NCI-H345 treated with DMSO at 0.1 percent for 48 hours (cell line): ENCODE measurements around the gene MIA2.

Experiments used
- DNase-seq: peaks from one replicate; lab custom pipeline; 2025; ENCODE audit not compliant: unreplicated experiment; lab: John Stamatoyannopoulos, UW

Gene MIA2

GRCh38 chr14:39383026-39383660 lies 149.4 kb downstream of the MIA2 start:
- DNase-seq, result no peak

GRCh38 chr14:39383741-39384140 lies 150.0 kb downstream of the MIA2 start:
- no peak for DNase-seq

DNA sequence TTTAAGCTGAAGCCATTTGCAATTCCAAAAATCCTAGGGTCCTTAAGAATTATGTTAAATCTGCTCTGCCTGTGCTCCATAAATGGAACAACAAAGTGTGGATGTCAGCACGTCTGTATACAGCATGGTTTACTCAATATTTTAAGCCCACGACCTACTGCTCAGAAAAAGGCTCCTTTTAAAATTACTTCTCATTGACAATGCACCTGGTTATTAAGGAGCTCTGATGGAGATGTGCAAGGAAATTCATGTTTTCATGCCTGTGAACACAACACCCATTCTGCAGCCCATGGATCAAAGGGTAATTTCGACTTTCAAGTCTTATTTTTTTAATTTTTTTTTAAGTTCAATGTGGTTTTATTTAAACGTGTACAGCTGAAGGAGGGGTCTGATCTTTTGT lies 150.5 kb downstream of the MIA2 start:
- no peak for DNase-seq

- DNase-seq, result no peak
These were observed 159.6 kb downstream of the MIA2 start for GRCh38 chr14:39393289-39393688.

GRCh38 chr14:39395555-39396254 lies 162.0 kb downstream of the MIA2 start:
- no peak for DNase-seq

GRCh38 chr14:39396448-39396847 lies 162.7 kb downstream of the MIA2 start:
- no peak for DNase-seq

- no peak for DNase-seq
These were observed 164.7 kb downstream of the MIA2 start for GRCh38 chr14:39398382-39398781.

DNA sequence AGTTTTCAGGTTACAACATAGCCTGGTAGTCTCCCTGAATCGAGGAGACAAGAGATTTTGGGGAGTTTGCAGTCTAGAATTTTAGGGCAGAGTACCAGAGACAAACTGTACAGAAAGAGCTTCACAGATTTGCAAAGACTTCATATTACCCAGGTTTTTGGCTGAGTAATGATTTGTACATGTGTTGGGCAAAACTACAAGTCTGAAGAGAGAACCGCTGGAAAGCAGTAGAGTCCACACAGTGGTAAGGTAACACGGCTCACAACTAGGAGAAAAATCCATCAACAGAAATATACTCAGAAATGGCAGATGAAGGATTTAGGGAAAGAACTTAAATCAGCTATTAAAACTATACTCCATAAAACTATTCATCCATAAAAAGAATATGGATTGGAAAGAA lies 172.8 kb downstream of the MIA2 start:
- no peak for DNase-seq

- DNase-seq, result no peak
These were observed 182.4 kb downstream of the MIA2 start for GRCh38 chr14:39416072-39416471.

- peak; percentile 12 for DNase-seq
These were observed 183.3 kb downstream of the MIA2 start for GRCh38 chr14:39417014-39417413.

DNA sequence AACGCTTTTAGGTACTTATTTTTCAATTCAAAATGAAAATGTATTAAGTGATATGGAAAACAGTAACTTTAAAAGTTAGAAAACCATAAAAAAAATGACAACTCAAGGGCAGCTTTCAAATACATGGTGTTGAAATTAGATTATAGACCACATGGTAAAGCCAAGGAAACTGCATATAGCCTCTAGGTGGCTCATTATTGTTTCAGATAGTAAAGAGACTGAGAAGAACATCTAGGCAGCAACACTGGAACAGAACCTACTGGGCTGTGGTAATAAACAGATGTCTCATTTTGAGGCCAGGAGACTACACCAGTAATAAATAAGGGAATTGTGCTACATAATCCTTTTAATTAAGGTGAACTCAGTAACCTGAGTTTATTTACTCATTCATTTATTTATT lies 185.6 kb downstream of the MIA2 start:
- no peak for DNase-seq

DNA sequence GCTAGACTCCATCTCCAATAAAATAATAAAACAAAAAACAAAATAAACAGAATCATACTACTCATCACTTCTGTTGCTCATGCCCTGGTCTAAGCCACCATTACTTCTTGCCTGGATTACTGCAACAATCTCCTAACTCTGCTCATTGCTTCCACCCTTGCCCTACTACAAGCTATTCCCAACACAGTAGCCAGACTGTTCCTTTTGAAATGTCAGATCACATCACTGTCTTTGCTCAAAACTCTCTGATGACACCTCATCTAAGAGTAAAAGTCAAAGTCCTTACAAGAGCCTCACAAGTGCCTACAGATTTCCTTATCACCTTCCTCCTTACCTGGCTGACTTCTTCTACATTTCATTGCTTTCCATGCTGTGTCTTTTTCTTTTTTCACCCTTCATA lies 188.5 kb downstream of the MIA2 start:
- DNase-seq, result no peak

GRCh38 chr14:39423793-39424192 lies 190.1 kb downstream of the MIA2 start:
- no peak for DNase-seq

- no peak for DNase-seq
These were observed 192.2 kb downstream of the MIA2 start for GRCh38 chr14:39425947-39426346.

DNA sequence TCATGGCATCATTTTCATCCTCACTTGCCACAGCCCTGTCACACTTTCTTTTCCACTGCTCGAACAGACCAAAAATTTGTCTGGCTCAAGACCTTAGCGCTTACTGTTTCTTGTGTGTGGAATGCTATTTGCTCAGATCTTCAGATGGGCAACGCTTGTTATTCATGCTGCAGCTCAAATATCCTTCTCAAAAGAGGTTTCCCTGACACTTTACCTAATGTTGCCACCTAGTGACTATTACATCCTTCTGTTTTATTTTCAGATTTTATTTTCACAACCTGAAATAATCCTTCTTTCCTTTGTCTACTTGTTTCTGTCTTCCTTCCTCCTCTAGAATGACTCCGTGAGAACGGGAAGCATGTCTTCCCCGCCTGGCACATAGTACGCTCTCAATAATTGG lies 192.9 kb downstream of the MIA2 start:
- DNase-seq, result no peak

DNA sequence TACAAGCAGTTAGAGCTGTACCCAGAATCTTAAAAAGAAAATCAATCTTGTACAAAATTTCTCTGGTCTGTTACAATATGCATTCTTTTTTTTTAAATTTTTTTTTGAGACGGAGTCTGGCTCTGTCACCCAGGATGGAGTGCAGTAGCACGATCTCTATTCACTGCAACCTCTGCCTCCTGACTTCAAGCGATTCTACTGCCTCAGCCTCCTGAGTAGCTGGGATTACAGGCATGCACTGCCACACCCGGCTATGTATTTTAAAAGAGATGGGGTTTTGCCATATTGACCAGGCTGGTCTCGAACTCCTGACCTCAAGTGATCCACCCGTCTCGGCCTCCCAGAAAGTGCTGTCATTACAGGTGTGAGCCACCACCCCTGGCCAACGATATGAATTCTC lies 194.4 kb downstream of the MIA2 start:
- DNase-seq, result no peak

- DNase-seq, result no peak
These were observed 197.2 kb downstream of the MIA2 start for GRCh38 chr14:39430762-39431415.

- no peak for DNase-seq
These were observed 197.9 kb downstream of the MIA2 start for GRCh38 chr14:39431416-39432178.

- peak; percentile 93 for DNase-seq
These were observed 198.5 kb downstream of the MIA2 start, which contains the start of gene FBXO33 for GRCh38 chr14:39432179-39432618. FBXO33 (minus strand) TSS chr14:39432433; CDS start chr14:39432162, 271 bp downstream.

DNA sequence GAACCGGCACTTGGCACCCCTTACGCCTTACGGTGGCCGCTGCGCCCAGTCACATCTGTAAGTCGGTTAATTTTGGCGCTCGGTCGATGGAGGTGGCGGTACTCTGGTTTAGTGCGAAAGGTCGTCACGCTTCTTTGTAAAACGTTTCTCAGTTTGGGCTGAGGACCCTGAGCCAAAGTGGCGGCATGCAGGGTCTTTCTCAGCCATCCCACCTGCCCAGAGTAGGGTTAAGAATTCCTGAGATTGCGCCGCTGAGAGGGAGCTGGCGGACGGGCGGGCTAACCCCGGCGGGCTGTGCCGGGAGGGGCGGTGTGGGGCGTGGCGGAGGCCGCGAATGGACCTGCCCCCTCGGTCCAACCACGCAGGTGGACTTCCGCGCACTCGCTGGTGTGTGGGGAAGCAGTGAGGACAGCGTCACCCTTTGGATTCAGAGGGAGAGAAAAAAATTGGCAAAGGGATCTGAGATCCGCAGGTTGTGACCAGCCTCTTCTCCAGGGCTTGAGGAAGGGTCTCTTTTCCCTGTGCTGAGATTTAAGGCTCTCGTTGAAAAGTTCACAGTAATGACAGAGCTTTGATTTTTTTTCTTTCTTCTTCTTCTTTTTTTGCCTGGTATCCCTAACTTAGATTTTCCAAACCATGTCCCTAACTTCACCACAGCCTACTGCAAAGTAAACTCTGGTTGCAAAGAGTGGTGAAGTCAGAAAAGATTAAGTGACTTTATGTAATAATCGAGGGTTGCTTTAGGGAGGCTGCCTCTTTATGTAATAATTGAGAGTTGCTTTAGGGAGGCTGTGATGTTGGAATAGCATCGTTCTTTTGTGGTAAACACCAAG lies 199.1 kb downstream of the MIA2 start:
- peak; percentile 89 for DNase-seq

DNA sequence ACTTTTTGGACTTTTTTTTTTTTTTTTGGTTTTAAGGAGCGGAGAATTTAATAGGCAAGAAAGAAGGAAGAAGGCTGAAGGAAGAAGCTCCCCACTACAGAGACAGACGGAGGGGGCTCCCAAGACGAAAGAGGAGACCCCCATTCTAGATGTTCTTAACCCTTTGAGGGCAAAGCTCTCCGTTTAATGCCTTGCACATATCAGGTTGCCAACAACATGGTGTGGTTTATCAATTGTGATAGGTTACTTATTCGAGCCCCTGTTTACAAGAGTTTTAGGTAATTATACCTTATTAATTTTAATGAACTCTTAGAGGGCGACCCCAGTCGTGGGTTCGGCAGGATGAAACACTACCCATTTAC lies 199.7 kb downstream of the MIA2 start:
- no peak for DNase-seq
